ENCODE measurements around the gene MRPL4. TPM values are rescaled to one million over a fixed set of nuclear protein-coding genes. Genes with fewer than 3 reads are reported as not detected.
"Not testable (repeated sequence)": the region's sequence is repeated elsewhere in the genome, so short reads cannot be mapped to it uniquely, and the experiment has no call there.

MRPL4 gene
- total RNA-seq, 1 experiment from 2014 or later, result 98.5 TPM

GRCh38 chr19:10260141-10260584, 8.1 kb downstream of the MRPL4 start:
- DNase-seq (ENCODE audit: low read depth), result no peak

- DNase-seq (ENCODE audit: low read depth), result no peak
Measured at GRCh38 chr19:10262771-10263170, 10.8 kb downstream of the MRPL4 start.

- DNase-seq (ENCODE audit: low read depth), result no peak
Measured at GRCh38 chr19:10266706-10267105, 14.7 kb downstream of the MRPL4 start.

- no peak for DNase-seq (ENCODE audit: low read depth)
Measured at GRCh38 chr19:10268071-10268470, 16.1 kb downstream of the MRPL4 start.

GRCh38 chr19:10269333-10270179, 17.5 kb downstream of the MRPL4 start:
- peak; percentile 48 for DNase-seq (ENCODE audit: low read depth)

- no peak for DNase-seq (ENCODE audit: low read depth)
Measured at GRCh38 chr19:10270180-10270615, 18.2 kb downstream of the MRPL4 start.

GRCh38 chr19:10270616-10271394, 18.8 kb downstream of the MRPL4 start, which contains the start of gene ICAM1:
Gene ICAM1 (plus strand): TSS chr19:10271120. CDS start chr19:10271160, 40 bp downstream.
- DNase-seq (ENCODE audit: low read depth), result peak; percentile 17

- DNase-seq (ENCODE audit: low read depth), result no peak
Measured at GRCh38 chr19:10271543-10272086, 19.6 kb downstream of the MRPL4 start.

GRCh38 chr19:10274589-10274988, 22.6 kb downstream of the MRPL4 start:
- no peak for DNase-seq (ENCODE audit: low read depth)

GRCh38 chr19:10277795-10278589, 26.0 kb downstream of the MRPL4 start:
- no peak for DNase-seq (ENCODE audit: low read depth)

GRCh38 chr19:10278935-10279334, 26.9 kb downstream of the MRPL4 start:
- no peak for DNase-seq (ENCODE audit: low read depth)

- DNase-seq (ENCODE audit: low read depth), result no peak
Measured at GRCh38 chr19:10279737-10280442, 27.9 kb downstream of the MRPL4 start.

- not testable (repeated sequence) for DNase-seq (ENCODE audit: low read depth)
Measured at GRCh38 chr19:10282043-10282442, 30.0 kb downstream of the MRPL4 start.

- no peak for DNase-seq (ENCODE audit: low read depth)
Measured at GRCh38 chr19:10283301-10284064, 31.5 kb downstream of the MRPL4 start.

GRCh38 chr19:10284065-10284959, 32.3 kb downstream of the MRPL4 start:
- no peak for DNase-seq (ENCODE audit: low read depth)

GRCh38 chr19:10284960-10285278, 32.9 kb downstream of the MRPL4 start:
- DNase-seq (ENCODE audit: low read depth), result no peak

GRCh38 chr19:10285393-10285792, 33.4 kb downstream of the MRPL4 start:
- DNase-seq (ENCODE audit: low read depth), result no peak

GRCh38 chr19:10286803-10287737, 35.1 kb downstream of the MRPL4 start, which contains the start of gene ICAM4:
Gene ICAM4 (plus strand): TSS chr19:10286955. CDS start chr19:10287013, 58 bp downstream.
- peak; percentile 36 for DNase-seq (ENCODE audit: low read depth)
